Uterus (tissue), 4 donors: ENCODE data around the gene KNL1. TPM values are rescaled to one million over a fixed set of nuclear protein-coding genes. Genes with fewer than 3 reads are reported as not detected.

ENCODE experiments used
- DNase-seq, 2 donors: peaks; one replicate each; pipeline ENCODE4 v3.0.0-alpha.2; 2019 to 2020
- H3K27ac ChIP-seq, 2 donors: fragments of 200-600 bp; sonication (generic); 1 replicate in 1 of 2; 2 replicates in 1 of 2; pipeline ENCODE4 v1.5.1; 2016 to 2018
- H3K27me3 ChIP-seq, 2 donors: fragments of 200-600 bp; sonication (generic); one replicate each; pipeline ENCODE4 v1.5.1; 2018 to 2019; ENCODE audit warnings: control low read depth in 1 of 2
- H3K36me3 ChIP-seq, 2 donors: fragments of 200-600 bp; sonication (generic); one replicate each; pipeline ENCODE4 v1.5.1; 2019; ENCODE audit warnings: control low read depth in 1 of 2
- H3K4me1 ChIP-seq, 2 donors: fragments of 200-600 bp; sonication (generic); one replicate each; pipeline ENCODE4 v1.5.1; 2018 to 2019; ENCODE audit warnings: control low read depth in 1 of 2
- H3K4me3 ChIP-seq, 2 donors: fragments of 200-600 bp; sonication (generic); 1 replicate in 1 of 2; 2 replicates in 1 of 2; pipeline ENCODE4 v1.5.1; 2018 to 2019; ENCODE audit warnings: mild to moderate bottlenecking in 1 of 2
- H3K9me3 ChIP-seq, 2 donors: fragments of 200-600 bp; sonication (generic); one replicate each; pipeline ENCODE4 v1.5.1; 2019; ENCODE audit warnings: control low read depth in 1 of 2
- POLR2A ChIP-seq, 2 donors: fragments of 450-650 bp; IDR thresholded peaks; one replicate each; pipeline ENCODE4 v1.6.1; 2016; ENCODE audit warnings: antibody characterized with exemption in 2 of 2, mild to moderate bottlenecking in 1 of 2, moderate library complexity in 1 of 2
- intact Hi-C: fragments of 100-400 bp; cut with DNase I; formaldehyde crosslinking; loops from one replicate; pipeline ENCODE4 v1.15.1; 2023; ENCODE audit warnings: low total_unique reads
- total RNA-seq, 4 donors: library from RNA; depleted of rRNA in 3 of 4; stranded (reverse); fragments of >200 nt in 3 of 4; gene quantifications; one replicate each; pipeline versions ENCODE4 v1.1.0 to v1.2.4, GENCODE V29; 2014 to 2023
- TF ChIP-seq, protein P1 (sequence below), 4 experiments: fragments of 200-600 bp in 2 of 4; fragments of 450-650 bp in 2 of 4; sonication (generic) in 2 of 4; IDR thresholded peaks; one replicate each; pipeline ENCODE4 v1.5.1; 2016 to 2019; ENCODE audit warnings: antibody characterized with exemption in 4 of 4, mild to moderate bottlenecking in 2 of 4, moderate library complexity in 1 of 4
- donor health status: DM: yes; HTN: yes; CAD: no.

Gene KNL1
- total RNA-seq, 4 donors from 2014 or later = 0.26 to 33.5 (median 0.55) TPM; not detected in 1

DNA sequence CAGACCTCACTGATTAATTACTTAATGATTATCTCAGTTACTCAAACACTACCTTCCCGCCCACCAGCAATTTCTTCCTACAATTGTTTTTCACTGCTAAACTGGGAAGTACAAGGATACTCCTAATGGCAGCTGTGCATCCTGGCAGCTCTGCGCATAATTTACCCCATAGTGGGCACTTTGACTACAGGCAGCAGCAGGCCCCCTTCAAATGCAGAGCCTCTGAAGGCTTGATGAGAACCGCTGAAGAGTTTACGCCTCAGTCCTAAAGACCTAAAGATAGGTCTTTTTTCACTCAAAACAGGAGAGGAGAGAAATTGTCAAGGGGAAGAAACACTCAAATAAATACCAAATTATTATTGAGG, 39.9 kb upstream of the KNL1 start:
- Histone ChIP-seq H3K9me3 (no peaks in the 10 kb centered on the region), H3K36me3 (no peaks in the 10 kb centered on the region), H3K4me3 (no peak overlapping the region), H3K4me1 (no peaks in the 10 kb centered on the region), H3K27me3 (no peaks in the 10 kb centered on the region), H3K27ac (no peak overlapping the region)
- DNase-seq = no peak
- no peak for TF ChIP-seq POLR2A (IDR thresholded peaks at IDR 0.05)
- TF ChIP-seq, protein P1, sequence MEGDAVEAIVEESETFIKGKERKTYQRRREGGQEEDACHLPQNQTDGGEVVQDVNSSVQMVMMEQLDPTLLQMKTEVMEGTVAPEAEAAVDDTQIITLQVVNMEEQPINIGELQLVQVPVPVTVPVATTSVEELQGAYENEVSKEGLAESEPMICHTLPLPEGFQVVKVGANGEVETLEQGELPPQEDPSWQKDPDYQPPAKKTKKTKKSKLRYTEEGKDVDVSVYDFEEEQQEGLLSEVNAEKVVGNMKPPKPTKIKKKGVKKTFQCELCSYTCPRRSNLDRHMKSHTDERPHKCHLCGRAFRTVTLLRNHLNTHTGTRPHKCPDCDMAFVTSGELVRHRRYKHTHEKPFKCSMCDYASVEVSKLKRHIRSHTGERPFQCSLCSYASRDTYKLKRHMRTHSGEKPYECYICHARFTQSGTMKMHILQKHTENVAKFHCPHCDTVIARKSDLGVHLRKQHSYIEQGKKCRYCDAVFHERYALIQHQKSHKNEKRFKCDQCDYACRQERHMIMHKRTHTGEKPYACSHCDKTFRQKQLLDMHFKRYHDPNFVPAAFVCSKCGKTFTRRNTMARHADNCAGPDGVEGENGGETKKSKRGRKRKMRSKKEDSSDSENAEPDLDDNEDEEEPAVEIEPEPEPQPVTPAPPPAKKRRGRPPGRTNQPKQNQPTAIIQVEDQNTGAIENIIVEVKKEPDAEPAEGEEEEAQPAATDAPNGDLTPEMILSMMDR (IDR thresholded peaks at IDR 0.05) = no peak
- intact Hi-C loops = no loop called here

DNA sequence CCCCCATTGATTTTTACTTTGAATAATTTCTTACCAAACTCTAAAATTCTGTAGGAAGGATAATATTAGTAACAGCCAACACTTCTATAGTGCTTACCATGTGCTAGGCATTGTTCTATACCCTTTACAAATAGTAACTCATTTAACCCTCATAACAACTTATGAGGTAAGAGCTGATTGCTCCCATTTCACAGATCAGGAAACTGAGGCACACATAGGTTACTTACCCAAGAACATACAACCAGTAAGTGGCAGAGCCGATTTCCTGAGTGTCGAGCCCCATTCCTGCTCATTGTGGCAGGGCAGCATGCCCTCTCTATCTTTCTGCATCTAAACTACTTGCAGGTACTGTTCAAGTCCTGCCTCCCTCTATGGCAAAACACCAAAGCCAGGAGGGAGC, 38.2 kb upstream of the KNL1 start:
- H3K27me3 ChIP-seq = no peaks in the 10 kb centered on the region
- intact Hi-C loops = no loop called here
- no peak overlapping the region for H3K27ac ChIP-seq
- H3K9me3 ChIP-seq = no peaks in the 10 kb centered on the region
- DNase-seq = no peak
- no peaks in the 10 kb centered on the region for H3K4me1 ChIP-seq
- TF ChIP-seq, protein P1 (IDR thresholded peaks at IDR 0.05) = no peak
- TF ChIP-seq POLR2A (IDR thresholded peaks at IDR 0.05) = no peak
- H3K36me3 ChIP-seq = no peaks in the 10 kb centered on the region
- no peak overlapping the region for H3K4me3 ChIP-seq

DNA sequence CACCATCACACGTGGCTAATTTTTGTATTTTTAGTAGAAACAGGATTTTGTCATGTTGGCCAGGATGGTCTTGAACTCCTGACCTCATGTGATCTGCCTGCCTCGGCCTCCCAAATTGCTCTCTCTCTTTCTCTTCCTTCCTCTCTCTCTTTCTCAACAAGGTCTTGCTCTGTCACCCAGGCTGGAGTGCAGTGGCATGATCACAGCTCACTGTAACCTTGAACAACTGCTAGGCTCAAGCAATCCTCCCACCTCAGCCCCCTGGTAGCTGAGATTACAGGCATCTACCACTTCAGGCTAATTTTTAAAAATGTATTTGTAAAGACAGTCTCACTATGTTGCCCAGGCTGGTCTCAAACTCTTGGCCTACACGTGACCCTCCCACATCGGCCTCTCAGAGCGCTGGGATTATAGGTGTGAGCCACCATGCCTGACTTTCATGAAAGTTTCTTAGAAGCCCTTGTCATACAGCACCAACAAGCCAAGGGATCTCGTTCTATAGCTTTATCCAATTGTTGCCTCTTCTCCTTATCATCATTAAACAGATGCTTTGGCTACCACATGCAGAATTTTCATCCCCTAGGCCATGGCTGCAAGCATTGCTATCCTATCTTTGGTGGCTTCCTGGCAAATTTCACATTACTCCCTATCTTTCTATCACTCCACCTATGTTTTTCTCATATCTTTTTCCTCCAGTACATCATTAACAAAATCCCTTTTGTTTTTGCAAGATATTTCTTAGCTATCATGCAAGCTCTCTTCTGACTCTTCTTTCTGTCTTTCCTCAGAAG, 34.9 kb upstream of the KNL1 start:
- no peaks in the 10 kb centered on the region for H3K9me3 ChIP-seq
- H3K4me1 ChIP-seq = no peaks in the 10 kb centered on the region
- DNase-seq = no peak
- no peak for TF ChIP-seq POLR2A (IDR thresholded peaks at IDR 0.05)
- TF ChIP-seq, protein P1 (IDR thresholded peaks at IDR 0.05) = no peak
- no peak overlapping the region for H3K4me3 ChIP-seq
- no peaks in the 10 kb centered on the region for H3K36me3 ChIP-seq
- H3K27ac ChIP-seq = no peak overlapping the region
- intact Hi-C loops = no loop called here
- no peaks in the 10 kb centered on the region for H3K27me3 ChIP-seq

DNA sequence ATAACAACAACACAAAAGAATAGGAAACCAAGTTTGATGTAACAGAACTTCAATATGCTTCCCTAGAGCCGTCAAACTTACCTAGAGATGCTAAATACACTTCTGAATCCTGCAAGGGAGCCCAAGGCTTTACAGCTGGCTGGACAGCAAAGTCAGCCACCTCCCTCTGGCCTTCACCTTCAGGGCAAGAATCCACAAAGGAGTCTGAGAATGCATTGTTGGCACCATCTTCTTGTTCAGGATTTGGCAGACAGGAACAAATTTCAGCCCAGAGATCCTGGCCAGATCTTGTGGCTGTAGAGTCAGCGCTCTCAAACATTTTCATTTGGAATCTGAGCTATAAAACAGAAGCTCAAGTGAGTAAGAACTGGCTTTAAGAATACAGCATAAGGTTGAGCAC, 31.4 kb upstream of the KNL1 start:
- no peaks in the 10 kb centered on the region for H3K9me3 ChIP-seq
- TF ChIP-seq, protein P1 (IDR thresholded peaks at IDR 0.05) = no peak
- no peak for TF ChIP-seq POLR2A (IDR thresholded peaks at IDR 0.05)
- no peaks in the 10 kb centered on the region for H3K27me3 ChIP-seq
- H3K4me3 ChIP-seq = no peak overlapping the region
- no peak overlapping the region for H3K27ac ChIP-seq
- no peaks in the 10 kb centered on the region for H3K4me1 ChIP-seq
- no peaks in the 10 kb centered on the region for H3K36me3 ChIP-seq
- DNase-seq = no peak
- intact Hi-C loops = no loop called here

DNA sequence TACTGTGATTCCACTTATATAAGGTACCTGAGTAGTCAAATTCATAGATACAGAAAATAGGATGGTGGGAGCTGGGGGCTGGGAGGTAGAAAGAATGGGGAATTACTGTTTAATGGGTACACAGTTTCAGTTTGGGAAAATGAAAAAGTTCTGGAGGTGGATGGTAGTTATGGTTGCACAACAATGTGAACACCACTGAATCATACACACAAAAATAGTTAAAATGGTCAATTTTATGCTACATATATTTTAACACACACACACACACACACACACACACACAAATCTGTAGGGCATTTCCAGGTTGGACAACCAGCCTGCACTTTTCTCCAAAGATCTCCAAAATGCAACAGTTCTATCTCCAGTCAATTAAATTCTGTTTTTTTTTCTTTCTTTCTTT, 30.6 kb upstream of the KNL1 start:
- Histone ChIP-seq H3K27ac (no peak overlapping the region), H3K4me1 (no peaks in the 10 kb centered on the region), H3K9me3 (no peaks in the 10 kb centered on the region), H3K4me3 (no peak overlapping the region), H3K27me3 (no peaks in the 10 kb centered on the region), H3K36me3 (no peaks in the 10 kb centered on the region)
- TF ChIP-seq, protein P1 (IDR thresholded peaks at IDR 0.05) = no peak
- TF ChIP-seq POLR2A (IDR thresholded peaks at IDR 0.05) = no peak
- DNase-seq = no peak
- intact Hi-C loops = no loop called here
